GM23248 (cell line): Measurements from ENCODE around the gene DDX4. TPM values are rescaled to one million over a fixed set of nuclear protein-coding genes. Genes with fewer than 3 reads are reported as not detected.
A peak's percentile ranks its signal among the peaks of the same experiment; 100 is the strongest.

Source experiments
- DNase-seq: peaks from one replicate; pipeline ENCODE4 v3.0.0-alpha.2; 2015
- H2AFZ ChIP-seq: fragments of 200-600 bp; sonication (generic); 2 replicates; pipeline ENCODE4 v1.6.1; 2016; ENCODE audit warnings: antibody characterized with exemption
- H3F3A ChIP-seq: fragments of 200-600 bp; sonication (generic); 2 replicates; pipeline ENCODE4 v1.6.1; 2016; ENCODE audit warnings: mild to moderate bottlenecking, antibody characterized with exemption, mixed run types; ENCODE audit not compliant: insufficient read depth
- H3K27ac ChIP-seq: fragments of 200-600 bp; sonication (generic); 2 replicates; pipeline ENCODE4 v1.5.1; 2016; ENCODE audit warnings: mild to moderate bottlenecking
- H3K27me3 ChIP-seq: fragments of 200-600 bp; sonication (generic); replicated peaks from 2 replicates; pipeline ENCODE4 v1.6.1; 2016; ENCODE audit warnings: mild to moderate bottlenecking; ENCODE audit not compliant: insufficient read depth
- H3K36me3 ChIP-seq: fragments of 200-600 bp; sonication (generic); 2 replicates; pipeline ENCODE4 v1.6.1; 2016; ENCODE audit warnings: low read depth, mild to moderate bottlenecking
- H3K4me1 ChIP-seq: fragments of 200-600 bp; sonication (generic); 2 replicates; pipeline ENCODE4 v1.6.1; 2016; ENCODE audit warnings: mild to moderate bottlenecking; ENCODE audit not compliant: insufficient read depth
- H3K4me2 ChIP-seq: fragments of 200-600 bp; sonication (generic); one replicate; pipeline ENCODE4 v1.6.1; 2016; ENCODE audit warnings: mild to moderate bottlenecking; ENCODE audit not compliant: unreplicated experiment
- H3K4me3 ChIP-seq: fragments of 200-600 bp; sonication (generic); 2 replicates; pipeline ENCODE4 v1.5.1; 2016; ENCODE audit warnings: mild to moderate bottlenecking
- H3K79me2 ChIP-seq: fragments of 200-600 bp; sonication (generic); 2 replicates; pipeline ENCODE4 v1.6.1; 2016; ENCODE audit warnings: mild to moderate bottlenecking; ENCODE audit not compliant: insufficient read depth
- H3K9ac ChIP-seq: fragments of 200-600 bp; sonication (generic); 2 replicates; pipeline ENCODE4 v1.6.1; 2016; ENCODE audit warnings: mild to moderate bottlenecking
- H3K9me2 ChIP-seq: fragments of 200-600 bp; sonication (generic); 2 replicates; pipeline ENCODE4 v1.6.1; 2016; ENCODE audit warnings: mixed run types, mild to moderate bottlenecking, moderate library complexity; ENCODE audit not compliant: insufficient read depth
- H3K9me3 ChIP-seq: fragments of 200-600 bp; sonication (generic); one replicate; pipeline ENCODE4 v1.6.1; 2017; ENCODE audit warnings: low read depth
- H4K20me1 ChIP-seq: fragments of 200-600 bp; sonication (generic); 2 replicates; pipeline ENCODE4 v1.6.0; 2016; ENCODE audit not compliant: insufficient read depth
- EZH2 ChIP-seq: fragments of 200-600 bp; sonication (generic); IDR thresholded peaks from 2 replicates; pipeline ENCODE4 v1.6.1; 2018; ENCODE audit warnings: antibody characterized with exemption, mild to moderate bottlenecking; ENCODE audit not compliant: insufficient read depth, poor library complexity, severe bottlenecking
- EZH2phosphoT487 ChIP-seq: fragments of 200-600 bp; sonication (generic); IDR thresholded peaks from 2 replicates; pipeline ENCODE4 v1.6.1; 2018; ENCODE audit warnings: antibody characterized with exemption, moderate library complexity, mild to moderate bottlenecking, low read depth; ENCODE audit not compliant: insufficient read depth
- WGBS, 2 experiments: methylation state at CpG; one replicate each; pipeline ENCODE4 v1.1.6; 2015 to 2017; ENCODE audit warnings: low lambda C conversion rate in 2 of 2, low coverage in 1 of 2; ENCODE audit errors: missing lambda C conversion rate in 2 of 2; 5-methylcytosine and 5-hydroxymethylcytosine counted together
- in situ Hi-C: fragments of 300-500 bp; cut with MboI; formaldehyde crosslinking; loops from 2 replicates; pipeline ENCODE4 v1.15.0; 2020
- polyA plus RNA-seq: library from polyadenylated mRNA; unstranded; fragments of >200 nt; fragmentation: Nextera tagmentation; extraction: Ambion mirVana; gene quantifications from 2 replicates; pipeline ENCODE4 v1.2.1, GENCODE V29; 2016
- total RNA-seq: library from RNA; depleted of rRNA; stranded (reverse); fragments of >200 nt; shearing (Covaris generic); gene quantifications from 2 replicates; pipeline ENCODE4 v1.2.3, GENCODE V29; 2014

Gene DDX4
- total and polyA plus RNA-seq, 2 experiments from 2014 or later = not detected

GRCh38 chr5:55853041-55853670, 115.3 kb downstream of the DDX4 start:
- 16 to 26% methylated on average over 3 of the region's 3 CpGs for WGBS, 2 experiments
- peak overlapping the region; percentile 61 for H3K4me2 ChIP-seq
- H2AFZ ChIP-seq = 0 out of 2 replicates have a peak overlapping the region, but pooled peaks have one; percentile 6

GRCh38 chr5:55853818-55854217, 116.0 kb downstream of the DDX4 start:
- Histone ChIP-seq H3K4me2 (peak overlapping the region; percentile 61), H3K9ac (no peak overlapping the region)

More at GRCh38 chr5:55853041-55853670, 115.3 kb downstream of the DDX4 start:
- H3K36me3 ChIP-seq = no peaks in the 10 kb centered on the region
- DNase-seq = peak; percentile 30
- no peaks in the 10 kb centered on the region for H3K79me2 ChIP-seq
- H4K20me1 ChIP-seq = no peaks in the 10 kb centered on the region
- TF ChIP-seq EZH2phosphoT487 = no peak
- TF ChIP-seq EZH2 = no peak
- no peaks in the 10 kb centered on the region for H3K9me3 ChIP-seq
- H3K9ac ChIP-seq = no peak overlapping the region
- H3K9me2 ChIP-seq = peaks cover 4% of the 10 kb centered on the region; the same call in 1 of the 2 replicates
- no peak overlapping the region for H3K4me3 ChIP-seq
- H3F3A ChIP-seq = peaks cover 30% of the 10 kb centered on the region
- no peak overlapping the region for H3K27ac ChIP-seq
- in situ Hi-C loops = no loop called here
- no peaks in the 10 kb centered on the region for H3K27me3 ChIP-seq
- peaks cover 28% of the 10 kb centered on the region for H3K4me1 ChIP-seq

GRCh38 chr5:55855509-55855908, 117.6 kb downstream of the DDX4 start:
- H3K27me3 ChIP-seq = no peaks in the 10 kb centered on the region
- in situ Hi-C loops = no loop called here

More at GRCh38 chr5:55853818-55854217, 116.0 kb downstream of the DDX4 start:
- Histone ChIP-seq H3K4me3 (no peak overlapping the region), H4K20me1 (no peaks in the 10 kb centered on the region), H3K9me3 (no peaks in the 10 kb centered on the region), H3K4me1 (peaks cover 28% of the 10 kb centered on the region), H3F3A (peaks cover 30% of the 10 kb centered on the region), H3K36me3 (no peaks in the 10 kb centered on the region), H2AFZ (no peak overlapping the region), H3K9me2 (peaks cover 4% of the 10 kb centered on the region; the same call in 1 of the 2 replicates), H3K79me2 (no peaks in the 10 kb centered on the region), H3K27me3 (no peaks in the 10 kb centered on the region), H3K27ac (no peak overlapping the region)
- DNase-seq = peak; percentile 48
- 0 to 2% methylated on average over 3 of the region's 3 CpGs for WGBS, 2 experiments
- in situ Hi-C loops = no loop called here
- TF ChIP-seq EZH2phosphoT487 (no peak), EZH2 (no peak)

GRCh38 chr5:55856516-55857246, 118.8 kb downstream of the DDX4 start:
- Histone ChIP-seq H3K4me3 (no peak overlapping the region), H3K4me1 (peaks cover 19% of the 10 kb centered on the region), H3K27ac (no peak overlapping the region), H3K4me2 (no peak overlapping the region), H3K36me3 (no peaks in the 10 kb centered on the region), H2AFZ (no peak overlapping the region), H3F3A (peaks cover 19% of the 10 kb centered on the region), H3K9me2 (no peaks in the 10 kb centered on the region), H3K9me3 (no peaks in the 10 kb centered on the region), H4K20me1 (no peaks in the 10 kb centered on the region), H3K9ac (no peak overlapping the region), H3K79me2 (no peaks in the 10 kb centered on the region), H3K27me3 (no peaks in the 10 kb centered on the region)
- WGBS, 2 experiments = 87 to 90% methylated on average over 5 of the region's 5 CpGs
- DNase-seq = no peak
- in situ Hi-C loops = no loop called here
- TF ChIP-seq EZH2phosphoT487 = no peak
- TF ChIP-seq EZH2 = no peak

More at GRCh38 chr5:55855509-55855908, 117.6 kb downstream of the DDX4 start:
- Histone ChIP-seq H3F3A (peaks cover 29% of the 10 kb centered on the region), H2AFZ (no peak overlapping the region), H4K20me1 (no peaks in the 10 kb centered on the region), H3K4me3 (no peak overlapping the region), H3K27ac (no peak overlapping the region), H3K79me2 (no peaks in the 10 kb centered on the region), H3K9me3 (no peaks in the 10 kb centered on the region), H3K9me2 (no peaks in the 10 kb centered on the region), H3K9ac (no peak overlapping the region), H3K4me1 (peaks cover 28% of the 10 kb centered on the region), H3K36me3 (no peaks in the 10 kb centered on the region), H3K4me2 (no peak overlapping the region)
- TF ChIP-seq EZH2phosphoT487 = no peak
- no peak for TF ChIP-seq EZH2
- 87 to 88% methylated on average over 5 of the region's 5 CpGs for WGBS, 2 experiments
- no peak for DNase-seq
